Metanephros (tissue), 1 donor: ENCODE data around the gene MAGOH. TPM values are rescaled to one million over a fixed set of nuclear protein-coding genes. Genes with fewer than 3 reads are reported as not detected.

ENCODE experiments used
- total RNA-seq: library from RNA; depleted of rRNA; stranded (reverse); fragments of >200 nt; gene quantifications from one replicate; pipeline ENCODE4 v1.2.3, GENCODE V29; 2014

MAGOH gene
- 56.9 TPM for total RNA-seq

GRCh38 chr1:53238197-53239155 is at the start of gene MAGOH:
TSS of gene MAGOH (minus strand) at chr1:53238518. CDS start at chr1:53238448, 70 bp downstream.

GRCh38 chr1:53220171-53220961 is 18.0 kb downstream of the MAGOH start, which contains the start of gene CZIB:
TSS of gene CZIB (minus strand) at chr1:53220634. CDS start at chr1:53220575, 59 bp downstream.

DNA sequence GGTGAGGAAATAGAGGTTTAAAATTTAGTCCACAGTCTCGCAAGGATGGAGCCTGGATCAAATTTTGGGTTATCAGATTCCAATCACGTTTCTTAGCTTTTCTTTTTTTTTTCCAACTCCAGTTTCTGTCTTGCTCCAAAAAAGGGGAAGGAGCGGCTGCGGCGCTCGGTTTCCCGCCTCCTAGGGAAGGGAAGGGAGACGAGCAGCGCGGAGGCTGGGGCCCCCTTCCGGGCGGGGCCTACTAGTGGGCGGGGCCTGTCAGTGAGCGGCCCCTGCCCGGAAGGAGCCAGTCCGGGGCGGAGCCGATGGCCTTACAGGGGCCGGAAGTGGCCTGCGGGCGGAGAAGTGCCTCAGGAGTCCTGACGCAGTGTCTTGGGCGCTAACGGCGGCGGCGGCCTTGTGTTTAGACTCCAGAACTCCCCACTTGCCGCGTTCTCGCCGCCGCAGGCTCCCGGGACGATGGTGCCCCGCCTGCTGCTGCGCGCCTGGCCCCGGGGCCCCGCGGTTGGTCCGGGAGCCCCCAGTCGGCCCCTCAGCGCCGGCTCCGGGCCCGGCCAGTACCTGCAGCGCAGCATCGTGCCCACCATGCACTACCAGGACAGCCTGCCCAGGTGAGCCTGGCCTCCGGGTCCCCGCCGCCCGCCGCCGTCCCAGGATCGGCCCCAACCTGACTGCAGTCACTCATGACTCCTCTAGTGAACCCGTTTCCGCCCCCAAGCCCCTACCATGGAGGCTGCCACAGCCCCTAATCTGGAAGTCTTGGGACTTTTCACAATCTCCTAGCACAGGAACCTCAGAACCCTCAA is 41.6 kb downstream of the MAGOH start, which contains the start of gene CPT2:
Gene CPT2, plus strand, starts transcription at position 340 of the 806 bp plus-strand sequence. Its CDS starts 120 bp downstream, at position 460.

Other genes with a start within 250 kb of the MAGOH start
- 6.5 TPM for gene PODN, start 176.3 kb downstream of the MAGOH start, total RNA-seq
- 0.23 TPM for gene SLC1A7, start 95.9 kb downstream of the MAGOH start, total RNA-seq
- 27.5 TPM for gene CPT2, start 41.7 kb downstream of the MAGOH start, total RNA-seq
- gene CZIB, start 17.9 kb downstream of the MAGOH start, total RNA-seq = 38.0 TPM
- 5.4 TPM for gene LRP8, start 89.6 kb upstream of the MAGOH start, total RNA-seq
- not detected for gene DMRTB1, start 220.9 kb upstream of the MAGOH start, total RNA-seq